HCT116 (cell line): ENCODE measurements around the gene POF1B. TPM values are rescaled to one million over a fixed set of nuclear protein-coding genes. Genes with fewer than 3 reads are reported as not detected.

Source experiments
- ATAC-seq: fragments of 200-7000 bp; cut with Tn5 transposase; 2 replicates; pipeline ENCODE4 v1.9.1; 2020; ENCODE audit warnings: mild to moderate bottlenecking, moderate library complexity
- BruUV-seq: library from RNA; stranded (reverse); fragments of 400-500 nt; replicated peaks from 2 replicates; lab custom pipeline; 2021; lab: Mats Ljungman, UMichigan
- CTCF ChIA-PET: fragments of 300-600 bp; sonication (Branson Sonifier 250); formaldehyde crosslinking; loops from one replicate; lab custom pipeline; 2021; ENCODE audit warnings: antibody characterized with exemption; lab: Charles Lee
- POLR2A ChIA-PET: fragments of 300-600, 350-600 bp; sonication (Branson Sonifier 250); formaldehyde crosslinking; loops from one replicate; lab custom pipeline; 2021; ENCODE audit warnings: antibody characterized with exemption; lab: Charles Lee
- RAD21 ChIA-PET, 2 experiments: fragments of 300-600 bp; sonication (Branson Sonifier 250); formaldehyde crosslinking; loops; one replicate each; lab custom pipeline; 2023; ENCODE audit warnings: low total read pairs in 2 of 2; ENCODE audit not compliant: uncharacterized antibody in 2 of 2, unreplicated experiment in 2 of 2, low non-redundant PET in 1 of 2; lab: Charles Lee
- DNase-seq: peaks from one replicate; pipeline ENCODE4 v3.0.0-alpha.2; 2010; ENCODE audit warnings: low read depth, low spot score
- H2AFZ ChIP-seq: fragments of 200-600 bp; shearing (Covaris generic), sonication (generic); 2 replicates; pipeline ENCODE4 v1.6.1; 2017; ENCODE audit warnings: low read depth, mixed run types, mixed read lengths, antibody characterized with exemption, low read length; ENCODE audit not compliant: poor library complexity, severe bottlenecking
- H3K27ac ChIP-seq: 2 replicates; pipeline ENCODE4 v1.5.1; 2012; ENCODE audit warnings: low read depth, low read length
- H3K27me3 ChIP-seq: fragments of 200-600 bp; sonication (generic); 2 replicates; pipeline ENCODE4 v1.6.1; 2016; ENCODE audit warnings: mixed run types, low read length, mixed read lengths; ENCODE audit not compliant: insufficient read depth
- H3K36me3 ChIP-seq, 2 experiments: fragments of 200-500 bp in 1 of 2; fragments of 200-600 bp in 1 of 2; sonication (Bioruptor generic) in 1 of 2; sonication (generic) in 1 of 2; 2 replicates each; pipeline versions ENCODE4 v1.5.1 to v1.6.1; 2014 to 2016; ENCODE audit warnings: low read length in 2 of 2, inconsistent platforms in 1 of 2, mixed read lengths in 1 of 2, mixed run types in 1 of 2; ENCODE audit not compliant: insufficient read depth in 2 of 2, control insufficient read depth in 1 of 2
- H3K4me1 ChIP-seq, 2 experiments: fragments of 200-600 bp in 1 of 2; sonication (generic) in 1 of 2; 2 replicates each; pipeline versions ENCODE4 v1.5.1 to v1.6.1; 2012 to 2017; ENCODE audit warnings: low read length in 2 of 2, inconsistent platforms in 1 of 2, mild to moderate bottlenecking in 1 of 2, mixed read lengths in 1 of 2, mixed run types in 1 of 2, moderate library complexity in 1 of 2; ENCODE audit not compliant: insufficient read depth in 2 of 2, control insufficient read depth in 1 of 2
- H3K4me2 ChIP-seq: fragments of 200-600 bp; sonication (generic); 2 replicates; pipeline ENCODE4 v1.6.1; 2017; ENCODE audit warnings: mixed run types, low read length, mixed read lengths
- H3K4me3 ChIP-seq, 2 experiments: fragments of 200-600 bp in 1 of 2; sonication (generic) in 1 of 2; replicated peaks in 1 of 2; 2 replicates each; pipeline ENCODE4 v1.5.1; 2011 to 2016; ENCODE audit warnings: low read length in 2 of 2, control low read depth in 1 of 2, low read depth in 1 of 2, mild to moderate bottlenecking in 1 of 2, mixed read lengths in 1 of 2, mixed run types in 1 of 2
- H3K79me2 ChIP-seq: fragments of 200-600 bp; sonication (generic); 2 replicates; pipeline ENCODE4 v1.6.1; 2017; ENCODE audit warnings: mild to moderate bottlenecking, mixed run types, low read length, moderate library complexity, mixed read lengths; ENCODE audit not compliant: insufficient read depth
- H3K9ac ChIP-seq: fragments of 200-600 bp; sonication (generic); 2 replicates; pipeline ENCODE4 v1.6.1; 2016; ENCODE audit warnings: low read length, mixed read lengths
- H3K9me2 ChIP-seq: fragments of 200-600 bp; sonication (generic), shearing (Covaris generic); 2 replicates; pipeline ENCODE4 v1.6.1; 2017; ENCODE audit warnings: mixed run types, mild to moderate bottlenecking, moderate library complexity; ENCODE audit not compliant: insufficient read depth
- H3K9me3 ChIP-seq, 2 experiments: fragments of 200-500 bp in 1 of 2; fragments of 200-600 bp in 1 of 2; sonication (Bioruptor generic) in 1 of 2; sonication (generic) in 1 of 2; 2 replicates each; pipeline ENCODE4 v1.6.1; 2014 to 2017; ENCODE audit warnings: low read length in 2 of 2, mixed read lengths in 2 of 2, inconsistent platforms in 1 of 2, low read depth in 1 of 2, mild to moderate bottlenecking in 1 of 2, mixed run types in 1 of 2, moderate library complexity in 1 of 2; ENCODE audit not compliant: control insufficient read depth in 1 of 2, insufficient read depth in 1 of 2
- H4K20me1 ChIP-seq: fragments of 200-600 bp; sonication (generic), shearing (Covaris generic); 2 replicates; pipeline ENCODE4 v1.6.1; 2017; ENCODE audit warnings: mixed run types, mild to moderate bottlenecking, moderate library complexity; ENCODE audit not compliant: insufficient read depth
- CEBPB ChIP-seq: IDR thresholded peaks from 2 replicates; pipeline ENCODE4 v1.6.1; 2012; ENCODE audit warnings: low read depth
- EGR1 ChIP-seq: IDR thresholded peaks from 2 replicates; pipeline ENCODE4 v1.6.1; 2012; ENCODE audit warnings: low read depth
- ELF1 ChIP-seq: IDR thresholded peaks from 2 replicates; pipeline ENCODE4 v1.6.1; 2012; ENCODE audit warnings: low read depth, borderline replicate concordance
- EZH2 ChIP-seq: fragments of 200-600 bp; sonication (generic); IDR thresholded peaks from 2 replicates; pipeline ENCODE4 v1.6.1; 2017; ENCODE audit warnings: antibody characterized with exemption, mixed run types
- EZH2phosphoT487 ChIP-seq: fragments of 200-600 bp; IDR thresholded peaks from 2 replicates; pipeline ENCODE4 v1.6.1; 2018; ENCODE audit warnings: antibody characterized with exemption, borderline replicate concordance
- FOSL1 ChIP-seq: IDR thresholded peaks from 2 replicates; pipeline ENCODE4 v1.6.1; 2012; ENCODE audit warnings: low read depth
- JUND ChIP-seq: IDR thresholded peaks from 2 replicates; pipeline ENCODE4 v1.6.1; 2012
- POLR2A ChIP-seq: IDR thresholded peaks from 2 replicates; pipeline ENCODE4 v1.7.0; 2011; ENCODE audit warnings: borderline replicate concordance; ENCODE audit not compliant: insufficient read depth, insufficient read length; ENCODE audit errors: extremely low read depth
- POLR2AphosphoS5 ChIP-seq: IDR thresholded peaks from 2 replicates; pipeline ENCODE4 v1.6.1; 2011; ENCODE audit warnings: mild to moderate bottlenecking, low read depth, low read length, moderate library complexity
- SIN3A ChIP-seq: IDR thresholded peaks from 2 replicates; pipeline ENCODE4 v1.6.1; 2012; ENCODE audit warnings: low read depth
- SRF ChIP-seq: IDR thresholded peaks from 2 replicates; pipeline ENCODE4 v1.6.1; 2012; ENCODE audit warnings: low read depth
- TCF7L2 ChIP-seq: IDR thresholded peaks from 2 replicates; pipeline ENCODE4 v1.7.0; 2011; ENCODE audit warnings: borderline replicate concordance, inconsistent platforms; ENCODE audit not compliant: insufficient read depth, insufficient read length; ENCODE audit errors: extremely low read depth
- ZFX ChIP-seq: fragments of 450-650 bp; IDR thresholded peaks from 2 replicates; pipeline ENCODE4 v1.6.1; 2017
- ZNF274 ChIP-seq: fragments of 200-500 bp; sonication (Bioruptor generic); IDR thresholded peaks from 2 replicates; pipeline ENCODE4 v1.6.1; 2014; ENCODE audit warnings: mild to moderate bottlenecking, low read depth, low read length, inconsistent platforms
- intact Hi-C: fragments of 100-400 bp; cut with micrococcal nuclease; formaldehyde crosslinking; loops from 2 replicates; pipeline ENCODE4 v1.10.0; 2022
- total RNA-seq: library from RNA; stranded (reverse); gene quantifications from one replicate; pipeline ENCODE4 v1.2.1, GENCODE V29; 2021; ENCODE audit not compliant: unreplicated experiment
- TF ChIP-seq, protein P1 (sequence below): IDR thresholded peaks from 2 replicates; pipeline ENCODE4 v1.6.1; 2012
- TF ChIP-seq, protein P2 (sequence below), 3 experiments: fragments of 200-600 bp in 1 of 3; sonication (generic) in 1 of 3; IDR thresholded peaks in 2 of 3; conservative IDR thresholded peaks in 1 of 3; 2 replicates each; pipeline ENCODE4 v1.5.1; 2012 to 2017; ENCODE audit warnings: low read depth in 2 of 3, low read length in 2 of 3, antibody characterized with exemption in 1 of 3, borderline replicate concordance in 1 of 3, control low read depth in 1 of 3, mild to moderate bottlenecking in 1 of 3, mixed read lengths in 1 of 3, mixed run types in 1 of 3, moderate library complexity in 1 of 3; ENCODE audit not compliant: insufficient read depth in 1 of 3
- TF ChIP-seq, protein P3 (sequence below): IDR thresholded peaks from 2 replicates; pipeline ENCODE4 v1.6.1; 2012; ENCODE audit warnings: low read depth
- TF ChIP-seq, protein P4 (sequence below): IDR thresholded peaks from 2 replicates; pipeline ENCODE4 v1.6.1; 2012
- TF ChIP-seq, protein P5 (sequence below): IDR thresholded peaks from 2 replicates; pipeline ENCODE4 v1.6.1; 2011; ENCODE audit warnings: mild to moderate bottlenecking, low read length, moderate library complexity; ENCODE audit not compliant: insufficient replicate concordance; ENCODE audit errors: extremely low read depth

The POF1B gene
- total RNA-seq, 1 experiment from 2014 or later, result 0.15 TPM

DNA sequence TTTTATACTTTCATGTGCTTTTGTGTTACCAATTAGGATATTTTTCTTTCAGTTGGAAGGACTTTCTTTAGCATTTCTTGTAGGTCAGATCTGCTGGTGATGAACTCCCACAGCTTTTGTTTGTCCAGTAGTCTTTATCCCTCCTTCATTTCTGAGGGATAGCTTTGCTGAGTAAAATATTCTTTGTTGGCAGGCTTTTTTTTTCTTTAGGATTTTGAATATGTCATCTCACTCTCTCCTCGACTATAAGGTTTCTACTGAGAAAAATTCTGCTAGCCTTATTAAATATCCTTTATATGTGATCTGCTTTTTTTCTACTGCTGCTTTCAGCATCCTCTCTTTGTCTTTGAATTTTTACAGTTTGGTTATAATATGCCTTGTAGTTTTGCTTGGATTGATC, 49.6 kb upstream of the POF1B start:
- Histone ChIP-seq H3K27ac (no peak overlapping the region), H3K9ac (no peak overlapping the region), H3K4me3 (no peak overlapping the region), H4K20me1 (no peaks in the 10 kb centered on the region), H2AFZ (no peak overlapping the region), H3K4me2 (no peak overlapping the region), H3K27me3 (no peaks in the 10 kb centered on the region), H3K9me2 (no peaks in the 10 kb centered on the region), H3K9me3 (no peaks in the 10 kb centered on the region), H3K79me2 (no peaks in the 10 kb centered on the region), H3K36me3 (no peaks in the 10 kb centered on the region), H3K4me1 (no peaks in the 10 kb centered on the region)
- RAD21 ChIA-PET, result no interaction called here
- intact Hi-C loops, result no loop called here
- DNase-seq, result no peak
- no TSS peak for BruUV-seq
- no peak for TF ChIP-seq FOSL1
- no peak for TF ChIP-seq EZH2
- no peak for TF ChIP-seq EZH2phosphoT487
- no peak for TF ChIP-seq SIN3A
- TF ChIP-seq, protein P1, sequence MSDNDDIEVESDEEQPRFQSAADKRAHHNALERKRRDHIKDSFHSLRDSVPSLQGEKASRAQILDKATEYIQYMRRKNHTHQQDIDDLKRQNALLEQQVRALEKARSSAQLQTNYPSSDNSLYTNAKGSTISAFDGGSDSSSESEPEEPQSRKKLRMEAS, result no peak
- no peak for TF ChIP-seq TCF7L2
- no peak for TF ChIP-seq ELF1
- no peak for TF ChIP-seq EGR1
- TF ChIP-seq ZFX, result no peak
- TF ChIP-seq SRF, result no peak
- TF ChIP-seq CEBPB, result no peak
- TF ChIP-seq, protein P2, sequence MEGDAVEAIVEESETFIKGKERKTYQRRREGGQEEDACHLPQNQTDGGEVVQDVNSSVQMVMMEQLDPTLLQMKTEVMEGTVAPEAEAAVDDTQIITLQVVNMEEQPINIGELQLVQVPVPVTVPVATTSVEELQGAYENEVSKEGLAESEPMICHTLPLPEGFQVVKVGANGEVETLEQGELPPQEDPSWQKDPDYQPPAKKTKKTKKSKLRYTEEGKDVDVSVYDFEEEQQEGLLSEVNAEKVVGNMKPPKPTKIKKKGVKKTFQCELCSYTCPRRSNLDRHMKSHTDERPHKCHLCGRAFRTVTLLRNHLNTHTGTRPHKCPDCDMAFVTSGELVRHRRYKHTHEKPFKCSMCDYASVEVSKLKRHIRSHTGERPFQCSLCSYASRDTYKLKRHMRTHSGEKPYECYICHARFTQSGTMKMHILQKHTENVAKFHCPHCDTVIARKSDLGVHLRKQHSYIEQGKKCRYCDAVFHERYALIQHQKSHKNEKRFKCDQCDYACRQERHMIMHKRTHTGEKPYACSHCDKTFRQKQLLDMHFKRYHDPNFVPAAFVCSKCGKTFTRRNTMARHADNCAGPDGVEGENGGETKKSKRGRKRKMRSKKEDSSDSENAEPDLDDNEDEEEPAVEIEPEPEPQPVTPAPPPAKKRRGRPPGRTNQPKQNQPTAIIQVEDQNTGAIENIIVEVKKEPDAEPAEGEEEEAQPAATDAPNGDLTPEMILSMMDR (IDR thresholded peaks at IDR 0.05 in 2 of 3, conservative IDR thresholded peaks at IDR 0.05 in 1 of 3; ENCODE audit: borderline replicate concordance in 1 of 3, insufficient read depth in 1 of 3, low read depth in 2 of 3, low read length in 2 of 3), result no peak
- TF ChIP-seq, protein P3, sequence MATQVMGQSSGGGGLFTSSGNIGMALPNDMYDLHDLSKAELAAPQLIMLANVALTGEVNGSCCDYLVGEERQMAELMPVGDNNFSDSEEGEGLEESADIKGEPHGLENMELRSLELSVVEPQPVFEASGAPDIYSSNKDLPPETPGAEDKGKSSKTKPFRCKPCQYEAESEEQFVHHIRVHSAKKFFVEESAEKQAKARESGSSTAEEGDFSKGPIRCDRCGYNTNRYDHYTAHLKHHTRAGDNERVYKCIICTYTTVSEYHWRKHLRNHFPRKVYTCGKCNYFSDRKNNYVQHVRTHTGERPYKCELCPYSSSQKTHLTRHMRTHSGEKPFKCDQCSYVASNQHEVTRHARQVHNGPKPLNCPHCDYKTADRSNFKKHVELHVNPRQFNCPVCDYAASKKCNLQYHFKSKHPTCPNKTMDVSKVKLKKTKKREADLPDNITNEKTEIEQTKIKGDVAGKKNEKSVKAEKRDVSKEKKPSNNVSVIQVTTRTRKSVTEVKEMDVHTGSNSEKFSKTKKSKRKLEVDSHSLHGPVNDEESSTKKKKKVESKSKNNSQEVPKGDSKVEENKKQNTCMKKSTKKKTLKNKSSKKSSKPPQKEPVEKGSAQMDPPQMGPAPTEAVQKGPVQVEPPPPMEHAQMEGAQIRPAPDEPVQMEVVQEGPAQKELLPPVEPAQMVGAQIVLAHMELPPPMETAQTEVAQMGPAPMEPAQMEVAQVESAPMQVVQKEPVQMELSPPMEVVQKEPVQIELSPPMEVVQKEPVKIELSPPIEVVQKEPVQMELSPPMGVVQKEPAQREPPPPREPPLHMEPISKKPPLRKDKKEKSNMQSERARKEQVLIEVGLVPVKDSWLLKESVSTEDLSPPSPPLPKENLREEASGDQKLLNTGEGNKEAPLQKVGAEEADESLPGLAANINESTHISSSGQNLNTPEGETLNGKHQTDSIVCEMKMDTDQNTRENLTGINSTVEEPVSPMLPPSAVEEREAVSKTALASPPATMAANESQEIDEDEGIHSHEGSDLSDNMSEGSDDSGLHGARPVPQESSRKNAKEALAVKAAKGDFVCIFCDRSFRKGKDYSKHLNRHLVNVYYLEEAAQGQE, result no peak
- TF ChIP-seq, protein P4, sequence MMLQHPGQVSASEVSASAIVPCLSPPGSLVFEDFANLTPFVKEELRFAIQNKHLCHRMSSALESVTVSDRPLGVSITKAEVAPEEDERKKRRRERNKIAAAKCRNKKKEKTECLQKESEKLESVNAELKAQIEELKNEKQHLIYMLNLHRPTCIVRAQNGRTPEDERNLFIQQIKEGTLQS, result no peak
- no peak for TF ChIP-seq ZNF274
- no peak for TF ChIP-seq POLR2AphosphoS5
- TF ChIP-seq JUND, result no peak
- no peak for TF ChIP-seq POLR2A
- TF ChIP-seq, protein P5, sequence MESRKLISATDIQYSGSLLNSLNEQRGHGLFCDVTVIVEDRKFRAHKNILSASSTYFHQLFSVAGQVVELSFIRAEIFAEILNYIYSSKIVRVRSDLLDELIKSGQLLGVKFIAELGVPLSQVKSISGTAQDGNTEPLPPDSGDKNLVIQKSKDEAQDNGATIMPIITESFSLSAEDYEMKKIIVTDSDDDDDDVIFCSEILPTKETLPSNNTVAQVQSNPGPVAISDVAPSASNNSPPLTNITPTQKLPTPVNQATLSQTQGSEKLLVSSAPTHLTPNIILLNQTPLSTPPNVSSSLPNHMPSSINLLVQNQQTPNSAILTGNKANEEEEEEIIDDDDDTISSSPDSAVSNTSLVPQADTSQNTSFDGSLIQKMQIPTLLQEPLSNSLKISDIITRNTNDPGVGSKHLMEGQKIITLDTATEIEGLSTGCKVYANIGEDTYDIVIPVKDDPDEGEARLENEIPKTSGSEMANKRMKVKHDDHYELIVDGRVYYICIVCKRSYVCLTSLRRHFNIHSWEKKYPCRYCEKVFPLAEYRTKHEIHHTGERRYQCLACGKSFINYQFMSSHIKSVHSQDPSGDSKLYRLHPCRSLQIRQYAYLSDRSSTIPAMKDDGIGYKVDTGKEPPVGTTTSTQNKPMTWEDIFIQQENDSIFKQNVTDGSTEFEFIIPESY, result no peak
- ATAC-seq, result no peak
- POLR2A ChIA-PET, result no interaction called here
- CTCF ChIA-PET, result no interaction called here
